SJCRH30 (cell line): ENCODE data around the gene ZCCHC24. TPM values are rescaled to one million over a fixed set of nuclear protein-coding genes. Genes with fewer than 3 reads are reported as not detected.
"Not testable (repeated sequence)": the region's sequence is repeated elsewhere in the genome, so short reads cannot be mapped to it uniquely, and the experiment has no call there.

ENCODE experiments used
- DNase-seq, 2 experiments: peaks; one replicate each; pipeline ENCODE4 v3.0.0-alpha.2; 2015 to 2020
- H3K27ac ChIP-seq: fragments of 250-450 bp; sonication (Bioruptor Pico); 2 replicates; pipeline ENCODE4 v1.5.1; 2020; ENCODE audit warnings: mild to moderate bottlenecking, moderate library complexity
- H3K27me3 ChIP-seq: fragments of 250-450 bp; sonication (Bioruptor Pico); 2 replicates; pipeline ENCODE4 v1.5.1; 2020; ENCODE audit warnings: mild to moderate bottlenecking, moderate library complexity
- H3K36me3 ChIP-seq: fragments of 250-450 bp; sonication (Bioruptor Pico); 2 replicates; pipeline ENCODE4 v1.5.1; 2020; ENCODE audit warnings: mild to moderate bottlenecking, moderate library complexity
- H3K4me1 ChIP-seq: fragments of 250-450 bp; sonication (Bioruptor Pico); 2 replicates; pipeline ENCODE4 v1.5.1; 2020; ENCODE audit warnings: mild to moderate bottlenecking, moderate library complexity
- H3K4me3 ChIP-seq: fragments of 250-450 bp; sonication (Bioruptor Pico); 2 replicates; pipeline ENCODE4 v1.5.1; 2020; ENCODE audit warnings: mild to moderate bottlenecking, moderate library complexity
- H3K9me3 ChIP-seq: fragments of 250-450 bp; sonication (Bioruptor Pico); replicated peaks from 2 replicates; pipeline ENCODE4 v1.5.1; 2020; ENCODE audit warnings: mild to moderate bottlenecking, moderate library complexity
- total RNA-seq: library from RNA; depleted of rRNA; stranded (reverse); fragments of >200 nt; shearing (Covaris generic); gene quantifications from 2 replicates; pipeline ENCODE4 v1.2.3, GENCODE V29; 2014

Gene ZCCHC24
- total RNA-seq, 1 experiment from 2014 or later = 53.7 TPM

DNA sequence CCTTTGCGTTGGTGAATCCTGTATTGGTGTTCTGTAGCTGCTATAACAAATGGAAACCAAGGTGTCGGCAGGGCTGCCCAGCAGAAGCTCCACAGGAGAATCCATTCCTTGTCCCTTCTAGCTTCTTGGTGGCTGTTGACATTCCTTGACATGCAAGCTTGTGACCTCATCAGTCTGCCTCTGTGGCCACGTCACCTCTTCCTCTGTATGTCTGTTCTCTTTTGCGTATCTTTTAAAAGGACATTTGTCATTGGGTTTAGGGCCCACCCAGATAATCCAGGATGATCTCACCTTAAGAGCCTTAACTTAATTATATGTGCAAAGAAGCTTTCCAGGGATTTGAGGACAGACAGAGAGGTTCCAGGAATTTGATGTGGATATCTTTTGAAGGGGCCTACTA is 15.3 kb upstream of the ZCCHC24 start:
- Histone ChIP-seq H3K27me3 (no peaks in the 10 kb centered on the region), H3K9me3 (no peaks in the 10 kb centered on the region), H3K4me1 (peaks cover 24% of the 10 kb centered on the region)

DNA sequence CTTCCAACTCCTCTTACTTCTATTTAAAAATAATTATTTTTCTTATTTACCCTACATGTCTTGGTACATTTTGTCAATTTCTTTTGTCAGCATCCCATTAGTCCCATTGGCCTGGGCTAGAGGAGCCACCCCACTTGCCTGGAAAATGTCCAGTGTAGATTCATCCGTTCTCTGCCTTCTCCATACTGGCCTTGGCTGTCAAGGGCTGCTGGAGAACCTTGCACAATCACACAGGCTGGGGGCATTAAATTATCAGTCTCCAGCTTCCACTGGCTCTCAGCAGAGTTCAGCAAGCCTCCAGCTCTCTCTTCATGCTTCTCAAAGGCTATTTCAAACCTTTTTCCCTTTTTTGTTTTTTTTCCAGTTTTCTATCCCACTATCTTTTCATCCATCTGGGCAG is 13.8 kb upstream of the ZCCHC24 start:
- no peak overlapping the region for H3K27ac ChIP-seq
- DNase-seq = no peak
- no peaks in the 10 kb centered on the region for H3K36me3 ChIP-seq
- H3K4me1 ChIP-seq = peaks cover 14% of the 10 kb centered on the region
- H3K27me3 ChIP-seq = no peaks in the 10 kb centered on the region
- no peak overlapping the region for H3K4me3 ChIP-seq
- no peaks in the 10 kb centered on the region for H3K9me3 ChIP-seq

More for the DNA sequence above, 15.3 kb upstream of the ZCCHC24 start:
- Histone ChIP-seq H3K4me3 (no peak overlapping the region), H3K36me3 (no peaks in the 10 kb centered on the region), H3K27ac (no peak overlapping the region)
- no peak for DNase-seq

DNA sequence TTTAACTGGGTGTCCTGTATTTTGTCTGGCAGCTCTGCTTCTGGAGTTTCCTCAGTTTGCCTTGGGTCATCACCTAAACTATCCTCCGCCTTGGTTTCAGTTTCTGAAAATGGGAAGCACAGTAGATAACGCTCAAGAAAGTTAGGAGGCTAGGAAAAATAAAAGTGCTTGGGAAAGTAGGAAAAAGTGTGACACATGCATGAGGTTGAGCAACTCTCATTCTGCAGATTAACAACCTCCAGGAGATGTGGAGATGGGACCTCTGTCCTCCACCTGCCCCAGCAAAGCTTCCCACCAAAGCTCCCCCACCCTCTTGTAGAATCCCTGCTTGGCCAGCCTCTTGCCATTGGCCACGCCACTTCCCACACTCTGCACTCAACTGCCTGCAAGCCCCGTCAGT is 13.1 kb upstream of the ZCCHC24 start:
- no peaks in the 10 kb centered on the region for H3K27me3 ChIP-seq

DNA sequence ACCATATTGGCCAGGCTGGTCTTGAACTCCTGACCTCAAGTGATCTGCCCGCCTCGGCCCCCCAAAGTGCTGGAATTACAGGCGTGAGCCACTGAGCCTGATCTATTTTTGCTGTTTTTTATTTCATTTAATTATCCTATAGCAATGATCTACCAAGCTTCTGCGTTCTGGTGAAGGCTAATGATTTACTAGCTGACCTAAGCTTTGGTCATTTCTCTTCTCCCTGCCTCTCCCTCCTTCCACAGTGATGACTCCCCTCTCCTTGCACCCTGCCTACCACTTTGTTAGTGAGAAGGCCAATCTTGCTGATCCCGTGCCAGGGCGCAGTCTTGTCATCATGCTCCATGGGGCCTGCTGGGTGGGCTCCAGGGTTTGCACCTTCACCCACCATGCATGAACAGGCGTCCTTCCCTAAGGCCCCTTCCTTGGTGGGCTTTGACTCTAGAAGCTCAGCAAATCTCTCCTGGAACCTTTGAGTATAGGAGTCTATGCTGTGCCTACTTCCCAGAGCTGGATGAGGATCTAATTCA is 11.9 kb upstream of the ZCCHC24 start:
- Histone ChIP-seq H3K36me3 (no peaks in the 10 kb centered on the region), H3K4me1 (peaks cover under 1% of the 10 kb centered on the region; the same call in 1 of the 2 replicates), H3K4me3 (no peak overlapping the region), H3K27me3 (no peaks in the 10 kb centered on the region), H3K9me3 (no peaks in the 10 kb centered on the region), H3K27ac (no peak overlapping the region)
- no peak for DNase-seq

More for the DNA sequence above, 13.1 kb upstream of the ZCCHC24 start:
- no peak for DNase-seq
- no peak overlapping the region for H3K4me3 ChIP-seq
- peaks cover 6% of the 10 kb centered on the region for H3K4me1 ChIP-seq
- H3K9me3 ChIP-seq = no peaks in the 10 kb centered on the region
- H3K27ac ChIP-seq = no peak overlapping the region
- H3K36me3 ChIP-seq = no peaks in the 10 kb centered on the region

DNA sequence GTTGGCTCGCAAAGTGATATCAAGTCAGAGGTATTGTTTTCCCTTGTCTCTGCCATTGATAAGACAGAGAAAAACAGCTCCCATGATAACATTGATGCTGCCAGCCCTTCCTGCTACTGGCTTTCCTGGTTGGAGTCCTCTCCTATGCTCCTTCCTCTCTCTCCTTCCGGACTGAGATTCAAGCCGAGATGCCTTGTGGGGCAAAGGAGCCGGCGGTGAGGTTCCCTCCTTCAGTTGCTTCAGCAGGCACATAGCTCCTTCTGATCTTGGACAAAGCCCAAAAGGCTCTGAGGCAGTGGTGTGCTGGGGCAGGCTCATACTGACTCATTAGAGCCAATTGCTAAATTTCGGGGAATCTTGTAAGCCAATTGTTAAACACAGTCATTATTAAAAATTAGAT is 8.8 kb upstream of the ZCCHC24 start:
- Histone ChIP-seq H3K9me3 (no peaks in the 10 kb centered on the region), H3K27me3 (no peaks in the 10 kb centered on the region), H3K36me3 (no peaks in the 10 kb centered on the region), H3K4me3 (no peak overlapping the region), H3K27ac (no peak overlapping the region), H3K4me1 (peaks cover 8% of the 10 kb centered on the region)
- DNase-seq = no peak

DNA sequence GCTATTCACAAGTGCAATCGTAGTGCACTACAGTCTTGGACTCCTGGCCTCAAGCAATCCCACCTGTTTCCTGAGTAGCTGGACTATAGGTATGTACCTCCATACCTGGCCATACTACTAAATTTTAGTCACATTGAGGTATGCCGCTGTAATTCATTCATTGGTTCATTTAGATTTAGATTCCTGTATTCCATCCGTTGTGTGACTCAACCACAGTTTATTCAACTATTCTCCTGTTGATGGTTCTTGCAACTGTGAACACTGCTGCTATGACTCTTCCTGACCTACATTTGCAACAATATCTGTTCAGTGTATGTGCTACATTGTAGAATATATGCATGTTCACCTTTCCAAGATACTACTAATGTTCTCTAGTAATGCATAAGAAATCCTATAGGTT is 8.0 kb upstream of the ZCCHC24 start:
- Histone ChIP-seq H3K27me3 (no peaks in the 10 kb centered on the region), H3K4me3 (no peak overlapping the region), H3K27ac (no peak overlapping the region), H3K4me1 (peaks cover 17% of the 10 kb centered on the region), H3K36me3 (no peaks in the 10 kb centered on the region), H3K9me3 (no peaks in the 10 kb centered on the region)
- no peak for DNase-seq

DNA sequence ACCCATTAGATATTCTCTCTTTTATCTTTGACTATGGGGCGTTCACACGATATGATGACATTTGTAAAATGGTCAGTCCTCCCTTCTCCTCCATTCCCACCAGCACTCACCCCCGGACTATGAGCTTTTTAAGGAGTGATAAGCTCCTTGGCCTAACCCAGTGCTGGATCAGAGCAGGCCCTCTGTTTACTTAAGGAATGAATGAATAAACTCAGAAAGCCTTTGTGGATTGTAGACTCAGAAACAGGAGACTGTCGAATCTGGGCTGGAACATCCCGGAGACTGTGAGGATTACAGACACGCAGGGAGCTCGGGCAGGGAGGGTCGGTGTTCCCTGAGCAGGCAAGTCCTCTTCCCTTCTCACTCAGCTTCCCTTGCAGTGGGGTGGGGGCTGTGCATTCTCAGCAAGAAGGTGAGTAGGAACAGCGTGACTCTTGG is 6.8 kb upstream of the ZCCHC24 start:
- Histone ChIP-seq H3K9me3 (no peaks in the 10 kb centered on the region), H3K27ac (no peak overlapping the region), H3K4me1 (peaks cover 29% of the 10 kb centered on the region), H3K4me3 (no peak overlapping the region), H3K27me3 (no peaks in the 10 kb centered on the region), H3K36me3 (no peaks in the 10 kb centered on the region)
- no peak for DNase-seq

DNA sequence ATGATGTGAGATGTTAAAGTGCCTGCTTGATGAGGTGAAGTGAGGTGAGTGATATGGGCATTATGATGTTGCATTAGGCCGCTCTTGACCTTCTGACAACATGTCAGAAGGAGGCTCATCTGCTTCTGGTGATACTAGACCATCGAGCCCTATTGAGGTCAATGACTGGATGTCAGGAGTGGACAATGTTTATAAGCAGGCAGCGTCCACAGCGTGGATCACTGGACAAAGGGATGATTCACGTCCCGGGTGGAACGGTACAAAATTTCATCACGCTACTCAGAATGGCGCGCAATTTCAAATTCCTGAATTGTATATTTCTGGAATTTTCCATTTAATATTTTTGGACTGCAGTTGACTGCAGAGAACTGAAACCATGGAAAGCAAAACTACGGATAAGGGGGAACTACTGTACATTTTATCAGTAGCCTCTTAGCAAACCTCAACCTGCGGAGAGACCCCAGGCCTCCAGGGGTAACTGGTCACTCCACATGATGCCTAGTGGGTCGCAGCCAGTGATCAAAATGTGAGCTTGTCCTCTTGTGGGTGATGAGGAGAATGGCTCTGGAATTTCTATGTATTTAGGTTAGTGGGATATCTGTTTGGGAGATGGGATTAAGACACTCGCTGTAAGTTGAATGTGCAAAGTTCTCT is 5.7 kb upstream of the ZCCHC24 start:
- Histone ChIP-seq H3K36me3 (no peaks in the 10 kb centered on the region), H3K4me3 (no peak overlapping the region), H3K4me1 (peaks cover 32% of the 10 kb centered on the region), H3K27me3 (no peaks in the 10 kb centered on the region), H3K9me3 (no peaks in the 10 kb centered on the region), H3K27ac (no peak overlapping the region)
- DNase-seq = no peak

DNA sequence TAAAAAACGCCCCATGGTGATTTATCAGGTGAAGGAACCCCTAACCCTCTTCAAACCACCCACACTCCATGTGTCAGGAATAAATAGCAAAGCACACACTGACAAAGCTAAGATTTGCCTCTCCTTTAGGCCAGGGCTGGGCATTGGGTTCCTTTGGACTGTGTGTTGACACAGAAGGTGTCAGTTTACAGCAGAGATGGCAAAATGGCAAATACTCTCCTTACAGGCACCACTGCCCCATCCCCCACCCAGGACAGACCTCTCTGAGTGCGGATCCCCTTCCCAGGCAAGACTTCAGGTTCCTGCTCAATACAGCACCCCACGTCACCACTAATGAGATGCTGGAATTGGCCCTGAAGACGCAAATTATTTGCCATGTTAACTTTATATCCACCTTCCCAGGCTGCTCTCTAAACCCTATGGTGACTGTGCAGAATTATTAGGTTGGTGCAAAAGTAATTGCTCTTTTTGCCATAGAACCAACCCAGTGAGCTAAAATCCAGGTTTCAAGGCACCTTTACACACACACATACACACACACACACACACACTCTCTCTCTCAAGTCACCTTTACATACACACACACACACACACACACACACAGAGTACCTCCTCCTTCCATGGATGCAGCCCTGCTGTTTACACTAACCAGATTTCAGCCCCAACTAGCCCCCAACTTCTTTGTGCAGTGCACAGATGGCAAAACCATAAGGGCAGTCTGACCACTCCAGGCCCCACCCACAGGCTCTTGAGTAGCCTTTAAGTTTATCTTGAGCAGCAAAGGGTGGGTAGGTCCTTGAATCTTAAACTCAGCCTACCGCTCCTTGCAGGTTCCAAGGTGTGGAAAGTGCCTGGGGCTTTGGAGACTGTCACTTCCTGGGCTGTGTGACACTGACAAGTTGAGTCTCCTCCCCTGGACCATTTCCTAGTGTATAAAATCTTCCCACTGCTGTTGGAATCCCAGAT is 4.0 kb upstream of the ZCCHC24 start:
- Histone ChIP-seq H3K9me3 (no peaks in the 10 kb centered on the region), H3K4me1 (peaks cover 32% of the 10 kb centered on the region)
- DNase-seq = peak in 1 of 2 experiments; percentile 44

DNA sequence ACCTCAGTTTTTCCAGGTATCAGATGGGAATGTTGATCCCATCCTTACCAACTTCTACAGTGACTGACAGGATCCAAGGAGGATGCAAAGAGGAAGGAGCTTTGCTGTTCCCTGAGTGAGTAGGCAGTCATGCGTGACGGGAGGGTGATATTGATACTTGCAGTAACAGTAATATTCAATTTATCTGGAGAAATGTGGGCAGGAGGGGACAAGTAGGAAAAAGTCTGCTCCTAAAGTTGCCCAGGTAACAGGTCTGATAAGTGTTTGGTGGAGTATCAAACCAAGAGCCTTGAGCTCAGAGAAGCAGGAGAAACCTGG is 3.3 kb upstream of the ZCCHC24 start:
- Histone ChIP-seq H3K9me3 (no peaks in the 10 kb centered on the region), H3K4me1 (peaks cover 32% of the 10 kb centered on the region), H3K4me3 (no peak overlapping the region), H3K27ac (no peak overlapping the region), H3K27me3 (no peaks in the 10 kb centered on the region), H3K36me3 (no peaks in the 10 kb centered on the region; the same call in 1 of the 2 replicates)
- no peak for DNase-seq

More for the DNA sequence above, 4.0 kb upstream of the ZCCHC24 start:
- no peak overlapping the region for H3K4me3 ChIP-seq
- H3K36me3 ChIP-seq = no peaks in the 10 kb centered on the region
- H3K27ac ChIP-seq = no peak overlapping the region
- H3K27me3 ChIP-seq = no peaks in the 10 kb centered on the region

DNA sequence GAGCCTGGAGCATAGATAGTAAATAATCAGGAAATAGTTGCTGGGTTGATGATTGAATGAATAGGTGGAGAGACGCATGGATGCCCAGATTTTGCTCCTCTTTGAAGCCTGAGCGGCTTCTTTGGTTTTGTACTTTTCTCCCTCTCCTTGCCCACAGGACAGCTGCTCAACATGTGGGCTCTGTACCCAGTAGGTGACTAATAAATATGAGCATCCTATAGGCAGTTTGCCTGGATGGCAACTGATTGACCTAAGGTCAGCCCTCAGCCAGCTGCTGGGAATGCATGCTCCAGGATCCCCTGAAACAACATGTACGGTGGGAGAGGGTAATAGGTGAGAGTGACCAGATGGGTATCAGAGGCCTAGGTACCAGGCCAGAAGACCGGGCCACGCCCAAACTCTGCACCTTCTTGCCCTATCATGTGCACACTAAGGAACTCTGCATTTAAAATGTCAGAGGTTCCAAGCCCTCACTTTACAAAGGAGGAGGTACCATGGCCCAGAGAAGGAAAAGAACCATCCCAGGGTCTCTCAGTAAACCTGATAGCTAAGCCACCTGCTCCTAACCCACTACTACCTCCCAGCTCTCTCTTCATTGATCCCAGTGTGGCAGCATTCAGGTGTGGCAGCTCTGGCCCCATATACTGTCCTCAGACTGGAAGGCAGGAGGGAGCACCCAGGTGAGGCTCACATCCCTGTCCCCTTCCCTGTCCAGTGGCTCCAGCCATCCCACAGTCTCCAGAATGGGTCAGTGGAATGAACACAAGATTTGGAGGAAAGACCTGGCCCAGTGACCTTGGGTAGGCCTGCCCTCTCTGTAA is 2.7 kb upstream of the ZCCHC24 start:
- Histone ChIP-seq H3K4me3 (no peak overlapping the region), H3K27ac (no peak overlapping the region), H3K4me1 (peaks cover 34% of the 10 kb centered on the region), H3K27me3 (no peaks in the 10 kb centered on the region), H3K9me3 (no peaks in the 10 kb centered on the region), H3K36me3 (peaks cover 2% of the 10 kb centered on the region; the same call in 1 of the 2 replicates)
- DNase-seq = no peak

DNA sequence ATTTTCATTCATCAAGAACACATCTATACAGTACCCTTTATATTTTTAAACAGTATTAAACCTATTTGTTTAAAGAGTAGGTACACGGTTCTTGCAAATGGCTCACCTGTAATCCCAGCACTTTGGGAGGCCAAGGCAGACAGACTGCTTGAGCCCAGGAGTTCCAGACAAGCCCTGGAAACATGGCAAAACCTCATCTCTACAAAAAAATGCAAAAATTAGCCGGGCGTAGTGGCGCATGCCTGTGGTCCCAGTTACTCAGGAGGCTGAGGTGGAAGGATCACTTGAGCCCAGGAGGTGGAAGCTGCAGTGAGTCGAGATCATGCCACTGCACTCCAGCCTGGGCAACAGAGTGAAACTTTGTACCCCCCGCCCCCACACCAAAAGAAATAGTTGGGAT is 1.8 kb upstream of the ZCCHC24 start:
- H3K36me3 ChIP-seq, H3K27ac ChIP-seq, H3K4me3 ChIP-seq, H3K27me3 ChIP-seq, DNase-seq, H3K9me3 ChIP-seq: not testable (repeated sequence)
- H3K4me1 ChIP-seq = peaks cover 42% of the 10 kb centered on the region

DNA sequence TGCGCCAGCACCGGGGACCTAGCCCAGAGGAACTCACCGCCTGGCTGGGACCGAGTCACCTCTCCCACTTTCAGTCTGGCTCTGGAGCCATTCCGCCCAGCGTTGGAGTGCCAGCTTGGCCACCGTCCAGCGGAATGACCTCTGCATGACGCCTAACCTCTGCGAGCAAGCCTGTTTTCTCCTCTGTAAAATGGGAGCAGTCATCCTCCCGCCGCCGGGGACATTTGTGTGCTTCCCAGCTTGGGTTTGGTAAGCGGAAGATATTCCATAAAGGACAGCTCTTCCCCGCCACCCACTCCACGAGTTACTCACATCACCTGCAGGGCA is 1.3 kb upstream of the ZCCHC24 start:
- Histone ChIP-seq H3K36me3 (peaks cover 8% of the 10 kb centered on the region; the same call in 1 of the 2 replicates), H3K27ac (peak overlapping the region; percentile 66), H3K4me1 (peaks cover 42% of the 10 kb centered on the region), H3K9me3 (no peaks in the 10 kb centered on the region), H3K27me3 (no peaks in the 10 kb centered on the region), H3K4me3 (peak overlapping the region; percentile 70)
- no peak for DNase-seq

DNA sequence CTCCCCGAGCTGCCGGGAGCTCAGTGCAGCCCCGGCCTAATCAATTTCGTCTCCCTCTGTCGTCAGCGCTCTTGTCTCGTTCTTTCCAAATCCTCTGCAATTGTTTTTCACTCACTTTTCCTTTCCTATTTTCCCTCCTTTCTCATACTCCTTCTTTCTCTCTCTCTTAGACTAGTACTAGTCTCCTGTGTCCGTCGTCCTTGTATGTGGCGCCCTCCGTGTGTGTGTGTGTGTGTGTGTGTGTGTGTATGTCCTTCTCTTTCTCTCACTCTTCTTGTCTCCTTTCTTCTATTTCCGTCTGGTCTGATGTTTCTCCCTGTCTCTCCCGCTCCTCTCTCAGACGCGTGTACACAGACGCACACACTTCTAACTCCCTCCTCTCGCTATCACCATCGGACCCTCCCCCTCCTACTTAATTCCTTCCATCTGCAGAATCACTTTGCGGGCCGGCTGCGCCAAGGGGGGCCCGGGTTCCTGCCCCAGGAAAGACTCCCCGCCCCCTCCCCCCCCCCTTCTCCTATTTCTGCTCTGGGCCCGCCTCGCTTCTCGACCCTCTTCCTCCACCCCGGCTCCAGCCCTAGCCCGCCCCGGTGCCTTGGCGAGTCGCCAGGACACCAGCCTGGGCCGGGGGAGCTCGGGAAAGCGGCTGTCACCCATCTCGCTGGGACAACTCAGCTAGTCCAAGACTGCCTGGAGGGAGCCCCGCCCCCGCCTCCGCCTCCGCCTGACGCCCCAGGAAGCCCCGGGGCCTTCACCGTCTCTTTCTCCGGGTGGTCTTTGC is 743 bp upstream of the ZCCHC24 start:
- peak; percentile 92 to 95 for DNase-seq

More for the DNA sequence above, 743 bp upstream of the ZCCHC24 start:
- Histone ChIP-seq H3K4me3 (peak overlapping the region; percentile 70), H3K27me3 (no peaks in the 10 kb centered on the region), H3K27ac (peak overlapping the region; percentile 66), H3K9me3 (no peaks in the 10 kb centered on the region), H3K36me3 (peaks cover 11% of the 10 kb centered on the region; the same call in 1 of the 2 replicates), H3K4me1 (peaks cover 47% of the 10 kb centered on the region)
